GM23338 (cell line): ENCODE results near the gene CLCN1. TPM values are rescaled to one million over a fixed set of nuclear protein-coding genes. Genes with fewer than 3 reads are reported as not detected.

Experiments used
- ATAC-seq: fragments of 200-7000 bp; cut with Tn5 transposase; 3 replicates; pipeline ENCODE4 v1.9.1; 2020
- DNase-seq: peaks from one replicate; pipeline ENCODE4 v3.0.0-alpha.2; 2015; ENCODE audit warnings: low spot score
- H2AFZ ChIP-seq: fragments of 200-600 bp; sonication (generic); 2 replicates; pipeline ENCODE4 v1.8.0; 2016; ENCODE audit warnings: antibody characterized with exemption, mild to moderate bottlenecking, moderate library complexity
- H3F3A ChIP-seq: fragments of 200-600 bp; sonication (generic); replicated peaks from 2 replicates; pipeline ENCODE4 v1.8.0; 2017; ENCODE audit warnings: antibody characterized with exemption, mixed run types, low read depth
- H3K27ac ChIP-seq: fragments of 200-600 bp; sonication (generic); 2 replicates; pipeline ENCODE4 v1.6.1; 2016; ENCODE audit warnings: low read depth
- H3K27me3 ChIP-seq: fragments of 200-600 bp; sonication (generic); 2 replicates; pipeline ENCODE4 v1.8.0; 2016; ENCODE audit warnings: mild to moderate bottlenecking, mixed run types, moderate library complexity; ENCODE audit not compliant: insufficient read depth
- H3K36me3 ChIP-seq: fragments of 200-600 bp; sonication (generic); 2 replicates; pipeline ENCODE4 v1.8.0; 2016; ENCODE audit warnings: mild to moderate bottlenecking; ENCODE audit not compliant: insufficient read depth
- H3K4me1 ChIP-seq: fragments of 200-600 bp; sonication (generic); 2 replicates; pipeline ENCODE4 v1.8.0; 2016; ENCODE audit warnings: mild to moderate bottlenecking, moderate library complexity; ENCODE audit not compliant: insufficient read depth
- H3K4me2 ChIP-seq: fragments of 200-600 bp; sonication (generic); 2 replicates; pipeline ENCODE4 v1.7.1; 2017; ENCODE audit warnings: mixed run types
- H3K4me3 ChIP-seq: fragments of 200-600 bp; sonication (generic); 2 replicates; pipeline ENCODE4 v1.6.1; 2016; ENCODE audit warnings: mixed run types
- H3K79me2 ChIP-seq: fragments of 200-600 bp; sonication (generic); replicated peaks from 2 replicates; pipeline ENCODE4 v1.8.0; 2017; ENCODE audit warnings: mild to moderate bottlenecking; ENCODE audit not compliant: insufficient read depth
- H3K9me2 ChIP-seq: fragments of 200-600 bp; sonication (generic); 2 replicates; pipeline ENCODE4 v1.8.0; 2017; ENCODE audit not compliant: insufficient read depth
- H4K20me1 ChIP-seq: fragments of 200-600 bp; sonication (generic); replicated peaks from 2 replicates; pipeline ENCODE4 v1.8.0; 2017; ENCODE audit warnings: mild to moderate bottlenecking; ENCODE audit not compliant: insufficient read depth
- H3K27ac Mint-ChIP-seq: 2 replicates; pipeline ENCODE4 v1.8.0; 2020; ENCODE audit warnings: inconsistent platforms, mild to moderate bottlenecking, moderate library complexity, mixed read lengths
- H3K27me3 Mint-ChIP-seq: 3 replicates; pipeline ENCODE4 v1.8.0; 2022; ENCODE audit warnings: low read depth, mild to moderate bottlenecking, moderate library complexity, mixed read lengths, inconsistent platforms; ENCODE audit not compliant: insufficient read depth, poor library complexity
- H3K36me3 Mint-ChIP-seq: 3 replicates; pipeline ENCODE4 v1.8.0; 2021; ENCODE audit warnings: low read depth, mild to moderate bottlenecking, inconsistent platforms, moderate library complexity, mixed read lengths
- H3K4me1 Mint-ChIP-seq: 3 replicates; pipeline ENCODE4 v1.8.0; 2020; ENCODE audit warnings: mild to moderate bottlenecking, inconsistent platforms, mixed read lengths
- H3K4me3 Mint-ChIP-seq: 3 replicates; pipeline ENCODE4 v1.8.0; 2021; ENCODE audit warnings: moderate library complexity, mild to moderate bottlenecking, inconsistent platforms, mixed read lengths
- H3K9me3 Mint-ChIP-seq: 3 replicates; pipeline ENCODE4 v1.8.0; 2020; ENCODE audit warnings: moderate library complexity, mild to moderate bottlenecking, inconsistent platforms, mixed read lengths
- EZH2 ChIP-seq: fragments of 200-600 bp; sonication (generic); IDR thresholded peaks from one replicate; pipeline ENCODE4 v1.8.0; 2017; ENCODE audit warnings: antibody characterized with exemption, mild to moderate bottlenecking, low read depth; ENCODE audit not compliant: unreplicated experiment
- JUNB ChIP-seq: IDR thresholded peaks from one replicate; pipeline ENCODE4 v1.6.1; 2016; ENCODE audit warnings: antibody characterized with exemption; ENCODE audit not compliant: unreplicated experiment
- STAT1 ChIP-seq: IDR thresholded peaks from one replicate; pipeline ENCODE4 v1.6.1; 2016; ENCODE audit warnings: antibody characterized with exemption; ENCODE audit not compliant: unreplicated experiment
- ZNF114 ChIP-seq: fragments of 250-450 bp; sonication (Bioruptor Pico); IDR thresholded peaks from 2 replicates; pipeline ENCODE4 v1.5.0; 2020; ENCODE audit warnings: mild to moderate bottlenecking, moderate library complexity
- polyA plus RNA-seq: library from polyadenylated mRNA; unstranded; fragments of >200 nt; fragmentation: Nextera tagmentation; extraction: Ambion mirVana; gene quantifications from 2 replicates; pipeline ENCODE4 v1.2.1, GENCODE V29; 2016
- total RNA-seq: library from RNA; depleted of rRNA; stranded (reverse); fragments of >200 nt; shearing (Covaris generic); gene quantifications from 2 replicates; pipeline ENCODE4 v1.2.3, GENCODE V29; 2014
- TF ChIP-seq, protein P1 (sequence below): fragments of 250-450 bp; sonication (Bioruptor Pico); IDR thresholded peaks from 2 replicates; pipeline ENCODE4 v1.5.0; 2020; ENCODE audit warnings: mild to moderate bottlenecking, moderate library complexity
- TF ChIP-seq, protein P2 (sequence below), 2 experiments: fragments of 200-600 bp in 1 of 2; sonication (generic) in 1 of 2; conservative IDR thresholded peaks; 2 replicates each; pipeline versions ENCODE4 v1.5.1 to v1.6.1; 2016 to 2017; ENCODE audit warnings: antibody characterized with exemption in 2 of 2, low read depth in 2 of 2, mild to moderate bottlenecking in 2 of 2, moderate library complexity in 1 of 2

The CLCN1 gene
- total and polyA plus RNA-seq, 2 experiments from 2014 or later: 0.38 to 0.48 TPM

DNA sequence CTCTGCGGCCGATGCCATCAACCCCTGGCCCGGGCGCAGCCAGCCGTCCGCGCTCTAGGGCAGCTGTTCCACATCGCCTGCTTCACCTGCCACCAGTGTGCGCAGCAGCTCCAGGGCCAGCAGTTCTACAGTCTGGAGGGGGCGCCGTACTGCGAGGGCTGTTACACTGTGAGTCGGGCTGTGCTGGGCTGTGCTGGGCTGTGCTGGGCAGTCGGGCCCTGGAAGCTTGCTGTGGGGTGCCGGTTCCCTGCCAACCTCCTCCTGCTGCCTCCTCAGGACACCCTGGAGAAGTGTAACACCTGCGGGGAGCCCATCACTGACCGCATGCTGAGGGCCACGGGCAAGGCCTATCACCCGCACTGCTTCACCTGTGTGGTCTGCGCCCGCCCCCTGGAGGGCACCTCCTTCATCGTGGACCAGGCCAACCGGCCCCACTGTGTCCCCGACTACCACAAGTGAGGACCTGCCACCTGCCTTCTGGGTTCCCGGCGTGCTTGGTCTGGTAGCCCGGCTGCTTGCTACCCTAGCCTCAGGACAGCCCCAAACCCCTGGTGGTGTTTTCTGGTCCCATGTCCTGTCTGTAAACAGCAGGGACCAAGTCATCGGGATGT lies 72.7 kb downstream of the CLCN1 start:
- H3K4me1 ChIP-seq: peaks cover 4% of the 10 kb centered on the region; the same call in 1 of the 2 replicates
- H3K27me3 Mint-ChIP-seq: peaks cover 31% of the 10 kb centered on the region
- ATAC-seq (peak; percentile 25), DNase-seq (peak; percentile 50)
- H3K9me2 ChIP-seq: no peaks in the 10 kb centered on the region
- peaks cover 31% of the 10 kb centered on the region for H3K79me2 ChIP-seq
- H3K4me1 Mint-ChIP-seq: peaks cover 3% of the 10 kb centered on the region; the same call in 2 of the 3 replicates
- no peak overlapping the region for H3K4me2 ChIP-seq
- H3K36me3 ChIP-seq: peaks cover 19% of the 10 kb centered on the region
- H3K9me3 Mint-ChIP-seq: no peaks in the 10 kb centered on the region; the same call in 2 of the 3 replicates
- no peak overlapping the region for H3K27ac Mint-ChIP-seq
- H3K27me3 ChIP-seq: no peaks in the 10 kb centered on the region
- peaks cover 65% of the 10 kb centered on the region for H3F3A ChIP-seq
- 0 out of 2 replicates have a peak overlapping the region, but pooled peaks have one; percentile 50 for H3K27ac ChIP-seq
- TF ChIP-seq ZNF114 (CRISPR knock-in tag) (no peak), JUNB (no peak), EZH2 (no peak), STAT1 (no peak)
- TF ChIP-seq, protein P1, sequence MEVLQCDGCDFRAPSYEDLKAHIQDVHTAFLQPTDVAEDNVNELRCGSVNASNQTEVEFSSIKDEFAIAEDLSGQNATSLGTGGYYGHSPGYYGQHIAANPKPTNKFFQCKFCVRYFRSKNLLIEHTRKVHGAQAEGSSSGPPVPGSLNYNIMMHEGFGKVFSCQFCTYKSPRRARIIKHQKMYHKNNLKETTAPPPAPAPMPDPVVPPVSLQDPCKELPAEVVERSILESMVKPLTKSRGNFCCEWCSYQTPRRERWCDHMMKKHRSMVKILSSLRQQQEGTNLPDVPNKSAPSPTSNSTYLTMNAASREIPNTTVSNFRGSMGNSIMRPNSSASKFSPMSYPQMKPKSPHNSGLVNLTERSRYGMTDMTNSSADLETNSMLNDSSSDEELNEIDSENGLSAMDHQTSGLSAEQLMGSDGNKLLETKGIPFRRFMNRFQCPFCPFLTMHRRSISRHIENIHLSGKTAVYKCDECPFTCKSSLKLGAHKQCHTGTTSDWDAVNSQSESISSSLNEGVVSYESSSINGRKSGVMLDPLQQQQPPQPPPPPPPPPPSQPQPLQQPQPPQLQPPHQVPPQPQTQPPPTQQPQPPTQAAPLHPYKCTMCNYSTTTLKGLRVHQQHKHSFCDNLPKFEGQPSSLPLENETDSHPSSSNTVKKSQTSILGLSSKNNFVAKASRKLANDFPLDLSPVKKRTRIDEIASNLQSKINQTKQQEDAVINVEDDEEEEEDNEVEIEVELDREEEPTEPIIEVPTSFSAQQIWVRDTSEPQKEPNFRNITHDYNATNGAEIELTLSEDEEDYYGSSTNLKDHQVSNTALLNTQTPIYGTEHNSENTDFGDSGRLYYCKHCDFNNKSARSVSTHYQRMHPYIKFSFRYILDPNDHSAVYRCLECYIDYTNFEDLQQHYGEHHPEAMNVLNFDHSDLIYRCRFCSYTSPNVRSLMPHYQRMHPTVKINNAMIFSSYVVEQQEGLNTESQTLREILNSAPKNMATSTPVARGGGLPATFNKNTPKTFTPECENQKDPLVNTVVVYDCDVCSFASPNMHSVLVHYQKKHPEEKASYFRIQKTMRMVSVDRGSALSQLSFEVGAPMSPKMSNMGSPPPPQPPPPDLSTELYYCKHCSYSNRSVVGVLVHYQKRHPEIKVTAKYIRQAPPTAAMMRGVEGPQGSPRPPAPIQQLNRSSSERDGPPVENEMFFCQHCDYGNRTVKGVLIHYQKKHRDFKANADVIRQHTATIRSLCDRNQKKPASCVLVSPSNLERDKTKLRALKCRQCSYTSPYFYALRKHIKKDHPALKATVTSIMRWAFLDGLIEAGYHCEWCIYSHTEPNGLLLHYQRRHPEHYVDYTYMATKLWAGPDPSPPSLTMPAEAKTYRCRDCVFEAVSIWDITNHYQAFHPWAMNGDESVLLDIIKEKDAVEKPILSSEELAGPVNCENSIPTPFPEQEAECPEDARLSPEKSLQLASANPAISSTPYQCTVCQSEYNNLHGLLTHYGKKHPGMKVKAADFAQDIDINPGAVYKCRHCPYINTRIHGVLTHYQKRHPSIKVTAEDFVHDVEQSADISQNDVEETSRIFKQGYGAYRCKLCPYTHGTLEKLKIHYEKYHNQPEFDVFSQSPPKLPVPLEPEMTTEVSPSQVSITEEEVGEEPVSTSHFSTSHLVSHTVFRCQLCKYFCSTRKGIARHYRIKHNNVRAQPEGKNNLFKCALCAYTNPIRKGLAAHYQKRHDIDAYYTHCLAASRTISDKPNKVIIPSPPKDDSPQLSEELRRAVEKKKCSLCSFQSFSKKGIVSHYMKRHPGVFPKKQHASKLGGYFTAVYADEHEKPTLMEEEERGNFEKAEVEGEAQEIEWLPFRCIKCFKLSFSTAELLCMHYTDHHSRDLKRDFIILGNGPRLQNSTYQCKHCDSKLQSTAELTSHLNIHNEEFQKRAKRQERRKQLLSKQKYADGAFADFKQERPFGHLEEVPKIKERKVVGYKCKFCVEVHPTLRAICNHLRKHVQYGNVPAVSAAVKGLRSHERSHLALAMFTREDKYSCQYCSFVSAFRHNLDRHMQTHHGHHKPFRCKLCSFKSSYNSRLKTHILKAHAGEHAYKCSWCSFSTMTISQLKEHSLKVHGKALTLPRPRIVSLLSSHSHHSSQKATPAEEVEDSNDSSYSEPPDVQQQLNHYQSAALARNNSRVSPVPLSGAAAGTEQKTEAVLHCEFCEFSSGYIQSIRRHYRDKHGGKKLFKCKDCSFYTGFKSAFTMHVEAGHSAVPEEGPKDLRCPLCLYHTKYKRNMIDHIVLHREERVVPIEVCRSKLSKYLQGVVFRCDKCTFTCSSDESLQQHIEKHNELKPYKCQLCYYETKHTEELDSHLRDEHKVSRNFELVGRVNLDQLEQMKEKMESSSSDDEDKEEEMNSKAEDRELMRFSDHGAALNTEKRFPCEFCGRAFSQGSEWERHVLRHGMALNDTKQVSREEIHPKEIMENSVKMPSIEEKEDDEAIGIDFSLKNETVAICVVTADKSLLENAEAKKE (CRISPR knock-in tag): no peak
- TF ChIP-seq, protein P2, sequence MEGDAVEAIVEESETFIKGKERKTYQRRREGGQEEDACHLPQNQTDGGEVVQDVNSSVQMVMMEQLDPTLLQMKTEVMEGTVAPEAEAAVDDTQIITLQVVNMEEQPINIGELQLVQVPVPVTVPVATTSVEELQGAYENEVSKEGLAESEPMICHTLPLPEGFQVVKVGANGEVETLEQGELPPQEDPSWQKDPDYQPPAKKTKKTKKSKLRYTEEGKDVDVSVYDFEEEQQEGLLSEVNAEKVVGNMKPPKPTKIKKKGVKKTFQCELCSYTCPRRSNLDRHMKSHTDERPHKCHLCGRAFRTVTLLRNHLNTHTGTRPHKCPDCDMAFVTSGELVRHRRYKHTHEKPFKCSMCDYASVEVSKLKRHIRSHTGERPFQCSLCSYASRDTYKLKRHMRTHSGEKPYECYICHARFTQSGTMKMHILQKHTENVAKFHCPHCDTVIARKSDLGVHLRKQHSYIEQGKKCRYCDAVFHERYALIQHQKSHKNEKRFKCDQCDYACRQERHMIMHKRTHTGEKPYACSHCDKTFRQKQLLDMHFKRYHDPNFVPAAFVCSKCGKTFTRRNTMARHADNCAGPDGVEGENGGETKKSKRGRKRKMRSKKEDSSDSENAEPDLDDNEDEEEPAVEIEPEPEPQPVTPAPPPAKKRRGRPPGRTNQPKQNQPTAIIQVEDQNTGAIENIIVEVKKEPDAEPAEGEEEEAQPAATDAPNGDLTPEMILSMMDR (conservative IDR thresholded peaks at IDR 0.05; ENCODE audit: low read depth in 2 of 2): peak; percentile 22 to 58
- H3K4me3 Mint-ChIP-seq: no peak overlapping the region
- no peak overlapping the region for H2AFZ ChIP-seq
- H3K36me3 Mint-ChIP-seq: peaks cover 54% of the 10 kb centered on the region
- H3K4me3 ChIP-seq: no peak overlapping the region
- H4K20me1 ChIP-seq: peaks cover 24% of the 10 kb centered on the region
